HL-60 (cell line): ENCODE measurements around the gene CEP76.

Source experiments
- CTCF ChIP-seq: IDR thresholded peaks from one replicate; pipeline ENCODE4 v1.5.1; 2011; ENCODE audit warnings: low read length, control low read depth, inconsistent platforms; ENCODE audit not compliant: insufficient read depth
- GABPA ChIP-seq: IDR thresholded peaks from 2 replicates; pipeline ENCODE4 v1.6.1; 2012; ENCODE audit warnings: low read depth
- POLR2AphosphoS5 ChIP-seq: IDR thresholded peaks from 2 replicates; pipeline ENCODE4 v1.6.1; 2012; ENCODE audit warnings: low read depth
- REST ChIP-seq: IDR thresholded peaks from 2 replicates; pipeline ENCODE4 v1.6.1; 2012; ENCODE audit warnings: low read depth; ENCODE audit not compliant: insufficient replicate concordance
- SPI1 ChIP-seq: IDR thresholded peaks from 2 replicates; pipeline ENCODE4 v1.6.1; 2012; ENCODE audit warnings: low read depth, mild to moderate bottlenecking, borderline replicate concordance

GRCh38 chr18:12702221-12703095, at the start of gene CEP76, which contains the start of gene PSMG2:
- TF ChIP-seq CTCF: no peak
- TF ChIP-seq REST: peak; percentile 78
- TF ChIP-seq POLR2AphosphoS5: peak; percentile 88
- no peak; the same call in 1 of the 2 replicates for TF ChIP-seq SPI1
- TF ChIP-seq GABPA: no peak
